ENCODE data around the gene BCL2L1. TPM values are rescaled to one million over a fixed set of nuclear protein-coding genes. Genes with fewer than 3 reads are reported as not detected.

BCL2L1 gene
- total and polyA plus RNA-seq, 10 donors = 18.7 to 167 (median 87.6) TPM

- Histone ChIP-seq H3K4me1 (peaks cover 0 to 11% (median 0%) of the 10 kb centered on the region in 6 donors), H3K36me3 (no peaks in the 10 kb centered on the region), H3K27me3 (replicated peaks in 1 of 7) (peaks cover 0 to 13% (median 0%) of the 10 kb centered on the region in 7 donors), H3K9me3 (no peaks in the 10 kb centered on the region), H3K27ac (no peak overlapping the region), H3K4me3 (no peak overlapping the region)
- DNase-seq = no peak
- WGBS, 5 donors = 61 to 77% (median 73%) methylated on average over 3 of the region's 3 CpGs
- no peak for TF ChIP-seq POLR2AphosphoS5 (IDR thresholded peaks at IDR 0.05)
- intact Hi-C loops (cut with DNase I; ENCODE audit: low total_unique reads) = no loop called here
Observed at GRCh38 chr20:31640259-31640658, 82.4 kb downstream of the BCL2L1 start.

GRCh38 chr20:31638816-31639215 lies 83.9 kb downstream of the BCL2L1 start:
- Histone ChIP-seq H3K27me3 (replicated peaks in 1 of 7) (peaks cover 0 to 13% (median 0%) of the 10 kb centered on the region in 7 donors), H3K4me1 (peaks cover 0 to 17% (median 0%) of the 10 kb centered on the region in 6 donors), H3K9me3 (no peaks in the 10 kb centered on the region), H3K36me3 (no peaks in the 10 kb centered on the region), H3K4me3 (no peak overlapping the region), H3K27ac (no peak overlapping the region)
- no peak for DNase-seq
- intact Hi-C loops (cut with DNase I; ENCODE audit: low total_unique reads) = no loop called here
- WGBS, 5 donors = 73 to 94% (median 79%) methylated on average over 4 of the region's 4 CpGs
- TF ChIP-seq POLR2A (IDR thresholded peaks at IDR 0.05) (no peak), POLR2AphosphoS5 (IDR thresholded peaks at IDR 0.05) (no peak), CTCF (IDR thresholded peaks at IDR 0.05 in 8 of 11, conservative IDR thresholded peaks at IDR 0.05 in 3 of 11) (no peak)

GRCh38 chr20:31638317-31638716 lies 84.4 kb downstream of the BCL2L1 start:
- no peaks in the 10 kb centered on the region for H3K36me3 ChIP-seq
- 83 to 94% (median 90%) methylated on average over 3 to 4 of the region's 4 CpGs for WGBS, 5 donors
- no peak overlapping the region for H3K4me3 ChIP-seq
- intact Hi-C loops (cut with DNase I; ENCODE audit: low total_unique reads) = no loop called here
- H3K9me3 ChIP-seq = no peaks in the 10 kb centered on the region
- TF ChIP-seq CTCF (IDR thresholded peaks at IDR 0.05 in 8 of 11, conservative IDR thresholded peaks at IDR 0.05 in 3 of 11) (no peak), POLR2A (IDR thresholded peaks at IDR 0.05) (no peak), POLR2AphosphoS5 (IDR thresholded peaks at IDR 0.05) (no peak)
- DNase-seq = no peak
- H3K27ac ChIP-seq = no peak overlapping the region
- H3K27me3 ChIP-seq (replicated peaks in 1 of 7) = peaks cover 0 to 13% (median 0%) of the 10 kb centered on the region in 7 donors
- peaks cover 0 to 21% (median 1%) of the 10 kb centered on the region in 6 donors for H3K4me1 ChIP-seq

GRCh38 chr20:31637660-31638059 lies 85.0 kb downstream of the BCL2L1 start, which contains the start of gene COX4I2:
TSS of gene COX4I2 (plus strand) at chr20:31637912. CDS start at chr20:31639018, 1,106 bp downstream.
- TF ChIP-seq POLR2A (IDR thresholded peaks at IDR 0.05) = no peak
- TF ChIP-seq POLR2AphosphoS5 (IDR thresholded peaks at IDR 0.05) = no peak
- no peak for TF ChIP-seq CTCF (IDR thresholded peaks at IDR 0.05 in 8 of 11, conservative IDR thresholded peaks at IDR 0.05 in 3 of 11)
- H3K27ac ChIP-seq = no peak within 1 kb of the TSS
- peaks cover 0 to 20% (median 4%) of the 10 kb centered on the region in 6 donors for H3K4me1 ChIP-seq
- WGBS, 5 donors = 56 to 76% (median 68%) methylated on average over 12 to 34 of the region's 34 CpGs
- no peak for DNase-seq
- H3K27me3 ChIP-seq (replicated peaks in 1 of 7) = peaks cover 0 to 13% (median 0%) of the 10 kb centered on the region in 7 donors
- peak within 1 kb of the TSS in 1 of 8 donors; percentile 5 for H3K4me3 ChIP-seq
- intact Hi-C loops (cut with DNase I; ENCODE audit: low total_unique reads) = no loop called here
- H3K9me3 ChIP-seq = no peaks in the 10 kb centered on the region
- no peaks in the 10 kb centered on the region for H3K36me3 ChIP-seq
